Body of pancreas (tissue), 4 donors: ENCODE data around the gene HSPA12A.

ENCODE experiments used
- POLR2A ChIP-seq, 3 donors: fragments of 450-650 bp; IDR thresholded peaks; one replicate each; pipeline ENCODE4 v1.6.1; 2016; ENCODE audit warnings: antibody characterized with exemption in 3 of 3, mild to moderate bottlenecking in 2 of 3
- TF ChIP-seq, protein P1 (sequence below), 7 experiments: fragments of 450-650 bp in 4 of 7; fragments of 200-600 bp in 3 of 7; sonication (generic) in 3 of 7; IDR thresholded peaks; one replicate each; pipeline ENCODE4 v1.5.1; 2016 to 2019; ENCODE audit warnings: antibody characterized with exemption in 7 of 7

DNA sequence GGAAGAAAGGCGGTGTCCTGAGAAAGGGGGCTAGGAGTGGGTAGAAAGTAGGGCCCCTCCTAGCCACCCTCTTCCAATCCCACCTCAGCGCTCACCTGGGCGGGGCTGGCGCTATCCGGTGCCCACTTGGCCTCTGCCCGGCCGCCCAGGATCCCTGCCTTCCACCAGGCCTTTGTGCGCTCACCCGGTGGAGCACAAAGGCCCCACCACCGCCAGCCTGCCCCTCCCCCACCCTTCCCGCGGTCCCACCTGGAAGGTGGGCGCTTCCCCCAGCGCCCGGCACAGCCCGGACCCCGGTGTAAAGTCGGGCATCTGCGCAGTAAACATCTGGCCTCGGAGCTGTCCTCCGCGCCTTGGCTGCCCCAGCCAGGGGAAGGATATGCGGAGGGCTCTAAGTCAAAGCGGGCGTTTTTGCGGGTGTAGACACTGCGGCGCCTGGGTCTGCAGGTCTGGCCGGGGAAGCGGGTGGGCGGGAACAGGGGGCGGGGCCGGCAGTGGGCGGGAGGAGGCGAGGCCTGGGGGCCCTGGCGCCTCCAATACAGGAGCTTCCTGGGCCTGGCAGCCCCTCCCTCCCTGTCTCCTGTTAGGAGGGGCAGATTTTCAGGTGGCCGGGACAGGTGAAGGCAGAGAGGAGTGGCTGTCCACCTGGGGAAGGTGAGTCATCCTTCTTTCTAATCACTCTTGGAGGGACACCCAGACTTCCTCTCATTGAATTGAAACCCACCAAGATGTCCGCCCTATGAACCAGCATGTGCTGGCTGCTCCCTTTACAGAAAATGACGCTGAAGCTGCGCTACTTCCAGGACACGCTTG lies 72.3 kb downstream of the HSPA12A start:
- TF ChIP-seq, protein P1, sequence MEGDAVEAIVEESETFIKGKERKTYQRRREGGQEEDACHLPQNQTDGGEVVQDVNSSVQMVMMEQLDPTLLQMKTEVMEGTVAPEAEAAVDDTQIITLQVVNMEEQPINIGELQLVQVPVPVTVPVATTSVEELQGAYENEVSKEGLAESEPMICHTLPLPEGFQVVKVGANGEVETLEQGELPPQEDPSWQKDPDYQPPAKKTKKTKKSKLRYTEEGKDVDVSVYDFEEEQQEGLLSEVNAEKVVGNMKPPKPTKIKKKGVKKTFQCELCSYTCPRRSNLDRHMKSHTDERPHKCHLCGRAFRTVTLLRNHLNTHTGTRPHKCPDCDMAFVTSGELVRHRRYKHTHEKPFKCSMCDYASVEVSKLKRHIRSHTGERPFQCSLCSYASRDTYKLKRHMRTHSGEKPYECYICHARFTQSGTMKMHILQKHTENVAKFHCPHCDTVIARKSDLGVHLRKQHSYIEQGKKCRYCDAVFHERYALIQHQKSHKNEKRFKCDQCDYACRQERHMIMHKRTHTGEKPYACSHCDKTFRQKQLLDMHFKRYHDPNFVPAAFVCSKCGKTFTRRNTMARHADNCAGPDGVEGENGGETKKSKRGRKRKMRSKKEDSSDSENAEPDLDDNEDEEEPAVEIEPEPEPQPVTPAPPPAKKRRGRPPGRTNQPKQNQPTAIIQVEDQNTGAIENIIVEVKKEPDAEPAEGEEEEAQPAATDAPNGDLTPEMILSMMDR (IDR thresholded peaks at IDR 0.05) = no peak
- no peak for TF ChIP-seq POLR2A (IDR thresholded peaks at IDR 0.05)
